ENCODE data around the gene FHIT. TPM values are rescaled to one million over a fixed set of nuclear protein-coding genes. Genes with fewer than 3 reads are reported as not detected.

Gene FHIT
- total and polyA plus RNA-seq, 2 of the 4 experiments (the other 2 are of a cell fraction): 0.07 TPM; not detected in 1

GRCh38 chr3:59793976-59794375 is 1457.3 kb downstream of the FHIT start:
- intact Hi-C loops (cut with micrococcal nuclease): no loop called here
- BruUV-seq (replicated peaks): no TSS peak
- H3K4me2 ChIP-seq (ENCODE audit: low read depth, low read length): no peak overlapping the region
- H3K4me1 ChIP-seq (ENCODE audit: control insufficient read depth, insufficient read depth, low read length): peaks cover 5% of the 10 kb centered on the region; the same call in 1 of the 2 replicates
- H2AK9ac ChIP-seq (replicated peaks; ENCODE audit: low read depth, low read length, poor library complexity): no peak overlapping the region
- H3K9me1 ChIP-seq (ENCODE audit: insufficient read depth, low read length): no peaks in the 10 kb centered on the region
- H3K27ac ChIP-seq (ENCODE audit: insufficient read depth, low read length): no peak overlapping the region
- H3K14ac ChIP-seq (replicated peaks; ENCODE audit: low read depth, low read length): no peak overlapping the region
- H3K9me3 ChIP-seq (ENCODE audit: control insufficient read depth, insufficient read depth, low read length): no peaks in the 10 kb centered on the region
- H3K18ac ChIP-seq (ENCODE audit: low read depth, low read length): no peak overlapping the region
- no peak overlapping the region for H3K9ac ChIP-seq (ENCODE audit: low read depth, low read length)
- WGBS, 2 experiments (ENCODE audit: extremely low coverage in 2 of 2, insufficient read length in 1 of 2): 100% methylated on average over 1 of the region's 12 CpGs; no CpG with 5 or more reads in 1 of the 2 experiments
- TF ChIP-seq BHLHE40 (IDR thresholded peaks at IDR 0.05; ENCODE audit: low read depth, low read length): no peak
- TF ChIP-seq RAD21 (IDR thresholded peaks at IDR 0.05; ENCODE audit: low read length): no peak
- TF ChIP-seq NFE2L2 (IDR thresholded peaks at IDR 0.05; ENCODE audit: low read depth, low read length): no peak
- no peak for TF ChIP-seq POLR2A (IDR thresholded peaks at IDR 0.05; ENCODE audit: low read depth, low read length)
- TF ChIP-seq CTCF (conservative IDR thresholded peaks at IDR 0.05; ENCODE audit: low read depth, low read length): no peak
- TF ChIP-seq FOS (IDR thresholded peaks at IDR 0.05; ENCODE audit: low read depth, low read length): no peak
- no peak for TF ChIP-seq MXI1 (IDR thresholded peaks at IDR 0.05; ENCODE audit: borderline replicate concordance, low read depth, low read length)
- no peak for TF ChIP-seq MAZ (IDR thresholded peaks at IDR 0.05; ENCODE audit: borderline replicate concordance, low read depth, low read length)
- no peak for TF ChIP-seq CEBPB (IDR thresholded peaks at IDR 0.05; ENCODE audit: low read depth, low read length)
- TF ChIP-seq RCOR1 (IDR thresholded peaks at IDR 0.05; ENCODE audit: insufficient replicate concordance, low read length): no peak
- no peak for TF ChIP-seq MAFK (IDR thresholded peaks at IDR 0.05; ENCODE audit: low read depth, low read length)
- no peak for TF ChIP-seq CHD1 (IDR thresholded peaks at IDR 0.05; ENCODE audit: low read depth, low read length)
- no peak for TF ChIP-seq RFX5 (IDR thresholded peaks at IDR 0.05; ENCODE audit: low read depth, low read length)
- no peak for TF ChIP-seq USF2 (IDR thresholded peaks at IDR 0.05; ENCODE audit: low read depth, low read length)
- TF ChIP-seq ELK1 (IDR thresholded peaks at IDR 0.05; ENCODE audit: borderline replicate concordance, low read depth, low read length): no peak
- no peak for TF ChIP-seq SMC3 (IDR thresholded peaks at IDR 0.05; ENCODE audit: low read depth, low read length)
- no peak overlapping the region for H3K23ac ChIP-seq (ENCODE audit: low read depth, low read length)
- no peak overlapping the region for H2AFZ ChIP-seq (replicated peaks; ENCODE audit: low read length, poor library complexity)
- in situ Hi-C loops (cut with MboI; ENCODE audit: low sequenced_read_pairs): no loop called here
- no peak overlapping the region for H3K4me3 ChIP-seq (ENCODE audit: insufficient read depth, low read depth, low read length)
- H2BK15ac ChIP-seq (ENCODE audit: low read depth, low read length): no peak overlapping the region
- H3K36me3 ChIP-seq (ENCODE audit: control insufficient read depth, insufficient read depth, low read length): no peaks in the 10 kb centered on the region
- H3K56ac ChIP-seq (ENCODE audit: extremely low read depth, insufficient read depth, low read length): no peak overlapping the region
- no peak overlapping the region for H2BK20ac ChIP-seq (ENCODE audit: low read depth, low read length)
- H4K91ac ChIP-seq (ENCODE audit: insufficient read depth, low read depth, low read length): no peak overlapping the region
- no peak overlapping the region for H2BK5ac ChIP-seq (ENCODE audit: low read depth, low read length, poor library complexity, severe bottlenecking)
- dilution Hi-C loops (cut with HindIII; ENCODE audit: low sequenced_read_pairs, unreplicated experiment): no loop called here
- no peaks in the 10 kb centered on the region for H4K20me1 ChIP-seq (ENCODE audit: insufficient read depth, low read length)
- DNase-seq (no peak), ATAC-seq (ENCODE audit: low read depth) (no peak)
- H4K5ac ChIP-seq (ENCODE audit: low read depth, low read length): no peak overlapping the region
- CTCF ChIA-PET: interaction anchor here (0.9 kb wide), 1 partner anchor 9 kb away, joined by 3 read pairs; no protein-coding TSS in a partner anchor
- H3K27me3 ChIP-seq (ENCODE audit: control insufficient read depth, insufficient read depth, low read length): no peaks in the 10 kb centered on the region
- no peak overlapping the region for H4K8ac ChIP-seq (ENCODE audit: low read depth in 2 of 2, low read length in 2 of 2)
- H3K4ac ChIP-seq (ENCODE audit: low read depth, low read length): no peak overlapping the region
- no peaks in the 10 kb centered on the region for H3K79me1 ChIP-seq (ENCODE audit: low read depth in 1 of 2, low read length in 2 of 2)
- POLR2A ChIA-PET (ENCODE audit: unreplicated experiment): no interaction called here
- H2BK120ac ChIP-seq (ENCODE audit: low read depth, low read length): no peak overlapping the region
- no peak overlapping the region for H2AK5ac ChIP-seq (ENCODE audit: low read depth, low read length)
